PC-9 (cell line): ENCODE measurements around the gene KCNE4. TPM values are rescaled to one million over a fixed set of nuclear protein-coding genes. Genes with fewer than 3 reads are reported as not detected.

Source experiments
- BruUV-seq: library from RNA; stranded (reverse); fragments of 400-500 nt; replicated peaks from 2 replicates; lab custom pipeline; 2021; lab: Mats Ljungman, UMichigan
- CTCF ChIA-PET: fragments of 300-600 bp; sonication (Branson Sonifier 250); formaldehyde crosslinking; loops from one replicate; lab custom pipeline; 2022; ENCODE audit warnings: antibody characterized with exemption; lab: Charles Lee
- POLR2A ChIA-PET: fragments of 300-600 bp; sonication (Branson Sonifier 250); formaldehyde crosslinking; loops from one replicate; lab custom pipeline; 2022; ENCODE audit warnings: antibody characterized with exemption; ENCODE audit not compliant: unreplicated experiment; lab: Charles Lee
- DNase-seq, 2 experiments: peaks; one replicate each; pipeline versions ENCODE4 v3.0.0 to v3.0.0-alpha.2; 2015 to 2022; ENCODE audit warnings: mixed read lengths in 1 of 2
- H2AFZ ChIP-seq: fragments of 200-600 bp; sonication (generic); 2 replicates; pipeline ENCODE4 v1.8.1; 2017; ENCODE audit warnings: antibody characterized with exemption
- H3F3A ChIP-seq: fragments of 200-600 bp; sonication (generic); 2 replicates; pipeline ENCODE4 v1.8.1; 2017; ENCODE audit warnings: antibody characterized with exemption, mild to moderate bottlenecking, low read depth; ENCODE audit not compliant: insufficient read depth
- H3K27ac ChIP-seq: fragments of 200-600 bp; sonication (generic); 2 replicates; pipeline ENCODE4 v1.6.1; 2016; ENCODE audit warnings: mixed run types
- H3K27me3 ChIP-seq: fragments of 200-600 bp; sonication (generic); 2 replicates; pipeline ENCODE4 v1.6.1; 2016; ENCODE audit warnings: low read depth, mixed run types; ENCODE audit not compliant: insufficient read depth
- H3K36me3 ChIP-seq: fragments of 200-600 bp; sonication (generic); 2 replicates; pipeline ENCODE4 v1.6.1; 2016; ENCODE audit warnings: low read depth, mixed run types
- H3K4me1 ChIP-seq: fragments of 200-600 bp; sonication (generic); replicated peaks from 2 replicates; pipeline ENCODE4 v1.6.1; 2016; ENCODE audit warnings: mixed run types; ENCODE audit not compliant: insufficient read depth
- H3K4me2 ChIP-seq: fragments of 200-600 bp; sonication (generic); 2 replicates; pipeline ENCODE4 v1.6.1; 2017; ENCODE audit warnings: mixed run types
- H3K4me3 ChIP-seq: fragments of 200-600 bp; sonication (generic); 2 replicates; pipeline ENCODE4 v1.6.1; 2016; ENCODE audit warnings: mixed run types
- H3K79me2 ChIP-seq: fragments of 200-600 bp; sonication (generic); 2 replicates; pipeline ENCODE4 v1.6.1; 2017; ENCODE audit warnings: low read depth, mixed run types
- H3K9me2 ChIP-seq: fragments of 200-600 bp; sonication (generic); 2 replicates; pipeline ENCODE4 v1.8.1; 2017; ENCODE audit warnings: mild to moderate bottlenecking; ENCODE audit not compliant: insufficient read depth
- H3K9me3 ChIP-seq: fragments of 200-600 bp; sonication (generic); 2 replicates; pipeline ENCODE4 v1.8.1; 2016; ENCODE audit warnings: low read depth; ENCODE audit not compliant: insufficient read depth
- H4K20me1 ChIP-seq: fragments of 200-600 bp; sonication (generic); 2 replicates; pipeline ENCODE4 v1.8.1; 2017; ENCODE audit not compliant: insufficient read depth
- EZH2 ChIP-seq: fragments of 200-600 bp; sonication (generic); IDR thresholded peaks from 2 replicates; pipeline ENCODE4 v1.8.0; 2017; ENCODE audit warnings: antibody characterized with exemption, low read depth
- intact Hi-C: fragments of 100-400 bp; cut with micrococcal nuclease; formaldehyde crosslinking; loops from one replicate; pipeline ENCODE4 v1.10.0; 2022; ENCODE audit not compliant: unreplicated experiment
- total RNA-seq: library from RNA; stranded (reverse); gene quantifications from 2 replicates; pipeline ENCODE4 v1.2.3, GENCODE V29; 2021
- TF ChIP-seq, protein P1 (sequence below): fragments of 200-600 bp; sonication (generic); conservative IDR thresholded peaks from 2 replicates; pipeline ENCODE4 v1.6.1; 2017; ENCODE audit warnings: mixed run types, antibody characterized with exemption, mild to moderate bottlenecking, moderate library complexity

Gene KCNE4
- total RNA-seq, 1 experiment from 2014 or later: 0.11 TPM

DNA sequence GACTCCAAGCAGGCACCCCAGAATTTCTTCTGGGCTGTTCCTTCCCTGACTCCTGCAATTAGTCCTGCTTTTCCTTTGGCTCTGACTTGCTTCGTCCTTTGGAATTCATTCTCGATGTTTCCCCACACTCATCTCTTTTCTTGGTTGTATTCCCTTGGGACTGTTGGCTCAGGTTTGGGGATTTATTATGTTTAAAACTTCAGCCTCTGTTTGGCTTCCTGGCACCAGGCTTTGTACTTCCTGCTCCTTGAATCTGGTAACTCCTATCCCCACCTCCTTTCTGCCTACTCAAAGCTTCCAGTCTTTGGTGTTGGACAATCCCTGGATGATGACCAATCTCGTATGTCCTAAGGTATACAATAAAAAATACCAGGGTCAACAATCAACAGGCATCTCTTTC, 1.8 kb upstream of the KCNE4 start:
- BruUV-seq: no TSS peak
- H3K4me2 ChIP-seq: no peak overlapping the region
- no peaks in the 10 kb centered on the region for H3K27me3 ChIP-seq
- ChIA-PET CTCF (no interaction called here), POLR2A (interaction anchor here (0.6 kb wide), 1 partner anchor 11 kb away, joined by 3 read pairs; no protein-coding TSS in a partner anchor)
- H3K4me1 ChIP-seq: no peaks in the 10 kb centered on the region
- H3K4me3 ChIP-seq: no peak overlapping the region
- H3K79me2 ChIP-seq: no peaks in the 10 kb centered on the region
- no peak overlapping the region for H2AFZ ChIP-seq
- no peaks in the 10 kb centered on the region; the same call in 1 of the 2 replicates for H3K9me3 ChIP-seq
- DNase-seq: no peak
- no peaks in the 10 kb centered on the region for H3K36me3 ChIP-seq
- intact Hi-C loops: no loop called here
- H3K27ac ChIP-seq: no peak overlapping the region
- no peaks in the 10 kb centered on the region for H3F3A ChIP-seq
- no peak for TF ChIP-seq EZH2
- TF ChIP-seq, protein P1, sequence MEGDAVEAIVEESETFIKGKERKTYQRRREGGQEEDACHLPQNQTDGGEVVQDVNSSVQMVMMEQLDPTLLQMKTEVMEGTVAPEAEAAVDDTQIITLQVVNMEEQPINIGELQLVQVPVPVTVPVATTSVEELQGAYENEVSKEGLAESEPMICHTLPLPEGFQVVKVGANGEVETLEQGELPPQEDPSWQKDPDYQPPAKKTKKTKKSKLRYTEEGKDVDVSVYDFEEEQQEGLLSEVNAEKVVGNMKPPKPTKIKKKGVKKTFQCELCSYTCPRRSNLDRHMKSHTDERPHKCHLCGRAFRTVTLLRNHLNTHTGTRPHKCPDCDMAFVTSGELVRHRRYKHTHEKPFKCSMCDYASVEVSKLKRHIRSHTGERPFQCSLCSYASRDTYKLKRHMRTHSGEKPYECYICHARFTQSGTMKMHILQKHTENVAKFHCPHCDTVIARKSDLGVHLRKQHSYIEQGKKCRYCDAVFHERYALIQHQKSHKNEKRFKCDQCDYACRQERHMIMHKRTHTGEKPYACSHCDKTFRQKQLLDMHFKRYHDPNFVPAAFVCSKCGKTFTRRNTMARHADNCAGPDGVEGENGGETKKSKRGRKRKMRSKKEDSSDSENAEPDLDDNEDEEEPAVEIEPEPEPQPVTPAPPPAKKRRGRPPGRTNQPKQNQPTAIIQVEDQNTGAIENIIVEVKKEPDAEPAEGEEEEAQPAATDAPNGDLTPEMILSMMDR: no peak
- no peaks in the 10 kb centered on the region for H4K20me1 ChIP-seq
- H3K9me2 ChIP-seq: no peaks in the 10 kb centered on the region

DNA sequence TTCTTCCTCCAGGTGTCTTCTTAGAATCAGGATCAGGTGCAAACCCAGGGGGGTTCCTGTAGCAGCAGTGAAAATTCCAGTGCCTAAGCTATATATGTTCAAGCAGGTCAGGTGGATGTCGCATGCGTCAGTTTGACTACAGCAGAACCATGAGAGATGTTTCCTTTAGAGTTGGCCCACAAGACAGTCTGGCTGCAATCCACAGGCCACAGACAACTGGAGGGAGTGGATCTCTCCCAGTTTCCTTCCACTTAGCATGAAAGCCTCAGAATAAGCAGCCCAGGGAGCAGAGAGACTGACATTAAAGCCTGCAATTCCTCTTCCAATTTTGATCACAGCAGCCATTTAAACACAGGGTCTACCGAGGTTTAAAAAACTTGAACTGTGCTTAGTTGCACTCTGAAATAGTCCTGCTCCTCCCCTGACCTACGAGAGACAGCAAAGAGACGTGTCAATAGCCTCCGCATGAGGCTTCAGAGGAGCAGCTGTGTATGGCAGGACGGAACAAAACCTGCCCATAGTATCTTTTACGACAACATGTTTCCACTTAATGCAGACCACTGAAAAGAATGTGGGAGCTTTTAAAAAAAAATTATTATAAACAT, 988 bp upstream of the KCNE4 start:
- Histone ChIP-seq H3K27ac (no peak overlapping the region), H3F3A (no peaks in the 10 kb centered on the region), H3K4me3 (no peak overlapping the region), H3K4me1 (no peaks in the 10 kb centered on the region), H2AFZ (no peak overlapping the region), H3K4me2 (no peak overlapping the region), H3K36me3 (no peaks in the 10 kb centered on the region), H3K9me2 (no peaks in the 10 kb centered on the region), H4K20me1 (no peaks in the 10 kb centered on the region), H3K27me3 (no peaks in the 10 kb centered on the region), H3K79me2 (no peaks in the 10 kb centered on the region), H3K9me3 (no peaks in the 10 kb centered on the region; the same call in 1 of the 2 replicates)
- BruUV-seq: no TSS peak
- CTCF ChIA-PET: interaction anchor here (0.7 kb wide), 1 partner anchor 79 kb away, joined by 3 read pairs; no protein-coding TSS in a partner anchor
- POLR2A ChIA-PET: no interaction called here
- no peak for DNase-seq
- TF ChIP-seq EZH2: no peak
- TF ChIP-seq, protein P1: no peak
- intact Hi-C loops: no loop called here

DNA sequence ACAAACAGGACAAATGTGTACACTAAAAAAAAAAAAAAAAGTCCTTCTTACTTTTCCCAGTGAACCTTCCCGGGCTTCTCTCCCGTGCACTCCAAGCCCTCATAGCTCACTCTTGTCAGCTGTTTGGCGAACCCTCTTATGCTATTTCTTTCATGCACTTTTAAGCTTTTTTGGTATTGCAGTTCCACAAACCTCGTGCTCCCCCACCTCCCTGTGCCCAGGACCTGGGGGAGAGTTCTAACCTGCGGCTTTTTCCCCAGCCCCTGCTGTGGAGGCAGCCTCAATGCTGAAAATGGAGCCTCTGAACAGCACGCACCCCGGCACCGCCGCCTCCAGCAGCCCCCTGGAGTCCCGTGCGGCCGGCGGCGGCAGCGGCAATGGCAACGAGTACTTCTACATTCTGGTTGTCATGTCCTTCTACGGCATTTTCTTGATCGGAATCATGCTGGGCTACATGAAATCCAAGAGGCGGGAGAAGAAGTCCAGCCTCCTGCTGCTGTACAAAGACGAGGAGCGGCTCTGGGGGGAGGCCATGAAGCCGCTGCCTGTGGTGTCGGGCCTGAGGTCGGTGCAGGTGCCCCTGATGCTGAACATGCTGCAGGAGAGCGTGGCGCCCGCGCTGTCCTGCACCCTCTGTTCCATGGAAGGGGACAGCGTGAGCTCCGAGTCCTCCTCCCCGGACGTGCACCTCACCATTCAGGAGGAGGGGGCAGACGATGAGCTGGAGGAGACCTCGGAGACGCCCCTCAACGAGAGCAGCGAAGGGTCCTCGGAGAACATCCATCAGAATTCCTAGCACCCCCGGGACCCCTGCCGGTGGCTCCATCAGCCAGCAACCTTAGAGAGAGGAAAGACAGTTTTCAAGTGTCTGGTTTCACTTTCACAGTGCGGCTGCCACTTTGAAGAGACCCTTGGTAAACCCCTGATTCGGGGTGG, 826 bp downstream of the KCNE4 start:
- intact Hi-C loops: no loop called here
- Histone ChIP-seq H3K36me3 (no peaks in the 10 kb centered on the region), H3K4me3 (no peak overlapping the region), H4K20me1 (no peaks in the 10 kb centered on the region), H3K27me3 (no peaks in the 10 kb centered on the region), H3K79me2 (no peaks in the 10 kb centered on the region), H3K27ac (no peak overlapping the region), H3K4me1 (no peaks in the 10 kb centered on the region), H3F3A (no peaks in the 10 kb centered on the region), H3K4me2 (no peak overlapping the region), H2AFZ (no peak overlapping the region), H3K9me2 (no peaks in the 10 kb centered on the region), H3K9me3 (no peaks in the 10 kb centered on the region; the same call in 1 of the 2 replicates)
- BruUV-seq: no TSS peak
- POLR2A ChIA-PET: no interaction called here
- CTCF ChIA-PET: no interaction called here
- no peak for DNase-seq
- TF ChIP-seq EZH2: no peak
- TF ChIP-seq, protein P1: no peak
